Testis (tissue), 3 donors: ENCODE data around the gene KLK8. TPM values are rescaled to one million over a fixed set of nuclear protein-coding genes. Genes with fewer than 3 reads are reported as not detected.

ENCODE experiments used
- DNase-seq: peaks from one replicate; pipeline ENCODE4 v3.0.0-alpha.2; 2019
- H3K27ac ChIP-seq, 2 donors: fragments of 200-600 bp; sonication (generic); one replicate each; pipeline ENCODE4 v1.5.1; 2019
- H3K27me3 ChIP-seq: fragments of 200-600 bp; sonication (generic); one replicate; pipeline ENCODE4 v1.5.1; 2019
- H3K36me3 ChIP-seq: fragments of 200-600 bp; sonication (generic); one replicate; pipeline ENCODE4 v1.5.1; 2017; ENCODE audit warnings: low read depth; ENCODE audit errors: missing control alignments
- H3K4me1 ChIP-seq: fragments of 200-600 bp; sonication (generic); one replicate; pipeline ENCODE4 v1.5.1; 2019
- H3K4me3 ChIP-seq, 2 donors: fragments of 200-600 bp; sonication (generic); one replicate each; pipeline ENCODE4 v1.5.1; 2017 to 2019
- H3K9me3 ChIP-seq: fragments of 200-600 bp; sonication (generic); one replicate; pipeline ENCODE4 v1.5.1; 2017
- CTCF ChIP-seq, 3 experiments: fragments of 450-650 bp in 2 of 3; fragments of 200-600 bp in 1 of 3; sonication (generic) in 1 of 3; IDR thresholded peaks; one replicate each; pipeline ENCODE4 v1.5.1; 2016 to 2019; ENCODE audit warnings: antibody characterized with exemption in 3 of 3, mild to moderate bottlenecking in 2 of 3, moderate library complexity in 1 of 3
- POLR2A ChIP-seq: fragments of 450-650 bp; IDR thresholded peaks from one replicate; pipeline ENCODE4 v1.6.1; 2017; ENCODE audit warnings: antibody characterized with exemption, mild to moderate bottlenecking, moderate library complexity
- WGBS, 2 donors: methylation state at CpG; one replicate each; pipeline ENCODE4 v1.1.5; 2018; 5-methylcytosine and 5-hydroxymethylcytosine counted together
- intact Hi-C: fragments of 100-400 bp; cut with DNase I; formaldehyde crosslinking; loops from one replicate; pipeline ENCODE4 v1.15.1; 2023; ENCODE audit warnings: low total_unique reads
- polyA plus RNA-seq: library from polyadenylated mRNA; stranded (reverse); fragments of 350-450 nt; fragmentation: Illumina TruSeq; extraction: RNeasy Lipid Tissue Mini Kit (QIAGEN cat#74804); gene quantifications from one replicate; pipeline ENCODE4 v1.2.3, GENCODE V29; 2014; ENCODE audit warnings: low read depth, low replicate concordance; ENCODE audit not compliant: insufficient read depth
- total RNA-seq, 2 donors: library from RNA; depleted of rRNA; stranded (reverse); fragments of >200 nt; gene quantifications; one replicate each; pipeline ENCODE4 v1.2.3, GENCODE V29; 2016

The KLK8 gene
- total and polyA plus RNA-seq, 3 donors from 2014 or later, result 2.7 to 4.9 (median 2.9) TPM

GRCh38 chr19:50952910-50953309, 48.5 kb downstream of the KLK8 start, which contains the start of gene KLK5:
TSS of gene KLK5 (minus strand) at chr19:50953038. CDS start at chr19:50952657, 381 bp downstream.
- WGBS, 2 donors, result 43 to 55% methylated on average over 7 of the region's 7 CpGs
- Histone ChIP-seq H3K4me1 (no peaks in the 10 kb centered on the region), H3K27ac (no peak within 1 kb of the TSS), H3K9me3 (no peaks in the 10 kb centered on the region), H3K4me3 (no peak within 1 kb of the TSS), H3K27me3 (no peaks in the 10 kb centered on the region), H3K36me3 (no peaks in the 10 kb centered on the region)
- DNase-seq, result no peak
- TF ChIP-seq POLR2A, result no peak
- TF ChIP-seq CTCF (IDR thresholded peaks at IDR 0.05), result no peak
- intact Hi-C loops, result no loop called here

- WGBS, 2 donors, result 50 to 70% methylated on average over 19 of the region's 19 CpGs
- DNase-seq, result no peak
- no peaks in the 10 kb centered on the region for H3K4me1 ChIP-seq
- no peak overlapping the region for H3K27ac ChIP-seq
- H3K4me3 ChIP-seq, result no peak overlapping the region
- TF ChIP-seq POLR2A (no peak), CTCF (IDR thresholded peaks at IDR 0.05) (no peak)
- no peaks in the 10 kb centered on the region for H3K9me3 ChIP-seq
- H3K27me3 ChIP-seq, result no peaks in the 10 kb centered on the region
- H3K36me3 ChIP-seq, result no peaks in the 10 kb centered on the region
- intact Hi-C loops, result no loop called here
Observed at GRCh38 chr19:50949861-50950260, 51.5 kb downstream of the KLK8 start.

GRCh38 chr19:50947123-50947522, 54.3 kb downstream of the KLK8 start:
- Histone ChIP-seq H3K27me3 (no peaks in the 10 kb centered on the region), H3K27ac (no peak overlapping the region), H3K9me3 (no peaks in the 10 kb centered on the region), H3K4me3 (no peak overlapping the region), H3K4me1 (no peaks in the 10 kb centered on the region), H3K36me3 (no peaks in the 10 kb centered on the region)
- DNase-seq, result no peak
- TF ChIP-seq POLR2A, result no peak
- no peak for TF ChIP-seq CTCF (IDR thresholded peaks at IDR 0.05)
- 83 to 89% methylated on average over 4 of the region's 4 CpGs for WGBS, 2 donors
- intact Hi-C loops, result no loop called here

Other genes with a start within 250 kb of the KLK8 start
- not detected for gene GPR32, start 231.1 kb downstream of the KLK8 start, total RNA-seq
- not detected for gene GPR32, start 231.1 kb downstream of the KLK8 start, polyA plus RNA-seq
- 1 to 10 TPM in 1 of 2 donors, under 1 TPM in 1; 0.43 to 1.9 TPM for gene ACP4, start 211.2 kb downstream of the KLK8 start, total RNA-seq
- gene ACP4, start 211.2 kb downstream of the KLK8 start, polyA plus RNA-seq, result 4.0 TPM
- 1 to 10 TPM in 1 of 2 donors, under 1 TPM in 1; 0.43 to 1.2 TPM for gene KLK1, start 177.8 kb downstream of the KLK8 start, total RNA-seq
- 2.7 TPM for gene KLK1, start 177.8 kb downstream of the KLK8 start, polyA plus RNA-seq
- 1 to 10 TPM; 5.5 to 9.0 TPM for gene KLK15, start 168.0 kb downstream of the KLK8 start, total RNA-seq
- gene KLK15, start 168.0 kb downstream of the KLK8 start, polyA plus RNA-seq, result 7.4 TPM
- under 1 TPM; 0.63 to 0.81 TPM for gene KLK3, start 146.7 kb downstream of the KLK8 start, total RNA-seq
- gene KLK3, start 146.7 kb downstream of the KLK8 start, polyA plus RNA-seq, result 1.3 TPM
- gene KLK2, start 128.2 kb downstream of the KLK8 start, total RNA-seq, result 10 to 100 TPM; 19.3 to 38.3 TPM
- gene KLK2, start 128.2 kb downstream of the KLK8 start, polyA plus RNA-seq, result 30.7 TPM
- gene KLK4, start 90.2 kb downstream of the KLK8 start, total RNA-seq, result under 1 TPM; 0.31 to 0.55 TPM
- gene KLK4, start 90.2 kb downstream of the KLK8 start, polyA plus RNA-seq, result 2.9 TPM
- 10 to 100 TPM in 1 of 2 donors, 1 to 10 TPM in 1; 5.6 to 13.9 TPM for gene KLK5, start 48.6 kb downstream of the KLK8 start, total RNA-seq
- 25.4 TPM for gene KLK5, start 48.6 kb downstream of the KLK8 start, polyA plus RNA-seq
- gene KLK6, start 32.0 kb downstream of the KLK8 start, total RNA-seq, result under 1 TPM; 0.37 to 0.71 TPM
- gene KLK6, start 32.0 kb downstream of the KLK8 start, polyA plus RNA-seq, result 0.63 TPM
- under 1 TPM; 0.71 to 0.93 TPM for gene KLK7, start 17.7 kb downstream of the KLK8 start, total RNA-seq
- gene KLK7, start 17.7 kb downstream of the KLK8 start, polyA plus RNA-seq, result 0.45 TPM
- gene KLK10, start 18.1 kb upstream of the KLK8 start, total RNA-seq, result 10 to 100 TPM in 1 of 2 donors, 1 to 10 TPM in 1; 9.2 to 15.7 TPM
- gene KLK10, start 18.1 kb upstream of the KLK8 start, polyA plus RNA-seq, result 15.6 TPM
- 10 to 100 TPM; 16.8 to 46.3 TPM for gene KLK11, start 25.0 kb upstream of the KLK8 start, total RNA-seq
- gene KLK11, start 25.0 kb upstream of the KLK8 start, polyA plus RNA-seq, result 41.1 TPM
- under 1 TPM in 1 of 2 donors, not detected in 1; 0.47 TPM for gene KLK12, start 33.4 kb upstream of the KLK8 start, total RNA-seq
- 1.3 TPM for gene KLK12, start 33.4 kb upstream of the KLK8 start, polyA plus RNA-seq
- 1 to 10 TPM; 3.7 to 7.8 TPM for gene KLK13, start 63.5 kb upstream of the KLK8 start, total RNA-seq
- gene KLK13, start 63.5 kb upstream of the KLK8 start, polyA plus RNA-seq, result 13.0 TPM
- under 1 TPM in 1 of 2 donors, not detected in 1; 0.63 TPM for gene KLK14, start 81.3 kb upstream of the KLK8 start, total RNA-seq
- 1.4 TPM for gene KLK14, start 81.3 kb upstream of the KLK8 start, polyA plus RNA-seq
- 10 to 100 TPM; 17.6 to 23.5 TPM for gene CTU1, start 106.8 kb upstream of the KLK8 start, total RNA-seq
- 2.0 TPM for gene CTU1, start 106.8 kb upstream of the KLK8 start, polyA plus RNA-seq
- gene SIGLEC9, start 123.3 kb upstream of the KLK8 start, total RNA-seq, result 1 to 10 TPM; 2.6 to 5.1 TPM
- gene SIGLEC9, start 123.3 kb upstream of the KLK8 start, polyA plus RNA-seq, result 3.2 TPM
- gene SIGLEC7, start 140.7 kb upstream of the KLK8 start, total RNA-seq, result 1 to 10 TPM in 1 of 2 donors, under 1 TPM in 1; 0.79 to 1.2 TPM
- 2.0 TPM for gene SIGLEC7, start 140.7 kb upstream of the KLK8 start, polyA plus RNA-seq
- 1 to 10 TPM; 1.3 to 1.7 TPM for gene CD33, start 223.5 kb upstream of the KLK8 start, total RNA-seq
- gene CD33, start 223.5 kb upstream of the KLK8 start, polyA plus RNA-seq, result 3.8 TPM
- gene SIGLECL1, start 249.5 kb upstream of the KLK8 start, total RNA-seq, result 10 to 100 TPM; 18.7 to 23.8 TPM
- gene SIGLECL1, start 249.5 kb upstream of the KLK8 start, polyA plus RNA-seq, result 103 TPM